MM.1S (cell line): ENCODE measurements around the gene MDM1.
A peak's percentile ranks its signal among the peaks of the same experiment; 100 is the strongest.

Experiments used
- DNase-seq: peaks from one replicate; pipeline ENCODE4 v3.0.0-alpha.2; 2015
- H2AFZ ChIP-seq: fragments of 300-600 bp; sonication (generic); 2 replicates; pipeline ENCODE4 v1.6.0; 2016; ENCODE audit warnings: antibody characterized with exemption, low read length
- H3F3A ChIP-seq: fragments of 300-600 bp; sonication (generic); 2 replicates; pipeline ENCODE4 v1.6.1; 2016; ENCODE audit warnings: mild to moderate bottlenecking, antibody characterized with exemption, low read length, moderate library complexity, mixed read lengths; ENCODE audit not compliant: insufficient read depth
- H3K27ac ChIP-seq: fragments of 300-600 bp; sonication (generic); 2 replicates; pipeline ENCODE4 v1.5.1; 2016; ENCODE audit warnings: mild to moderate bottlenecking, low read length
- H3K27me3 ChIP-seq: fragments of 300-600 bp; sonication (generic); replicated peaks from 2 replicates; pipeline ENCODE4 v1.6.0; 2016; ENCODE audit warnings: low read length; ENCODE audit not compliant: insufficient read depth
- H3K36me3 ChIP-seq: fragments of 300-600 bp; sonication (generic); replicated peaks from 2 replicates; pipeline ENCODE4 v1.6.1; 2016; ENCODE audit warnings: mild to moderate bottlenecking, low read length, mixed read lengths; ENCODE audit not compliant: insufficient read depth
- H3K4me1 ChIP-seq: fragments of 300-600 bp; sonication (generic); 2 replicates; pipeline ENCODE4 v1.6.1; 2016; ENCODE audit warnings: low read length, mixed read lengths
- H3K4me2 ChIP-seq: fragments of 300-600 bp; sonication (generic); 2 replicates; pipeline ENCODE4 v1.6.0; 2016; ENCODE audit warnings: low read depth, low read length
- H3K4me3 ChIP-seq: fragments of 300-600 bp; sonication (generic); 2 replicates; pipeline ENCODE4 v1.5.1; 2016; ENCODE audit warnings: low read length, mixed read lengths
- H3K79me2 ChIP-seq: fragments of 300-600 bp; sonication (generic); 2 replicates; pipeline ENCODE4 v1.6.1; 2016; ENCODE audit warnings: mixed run types, low read length, mixed read lengths
- H3K9ac ChIP-seq: fragments of 300-600 bp; sonication (generic); 2 replicates; pipeline ENCODE4 v1.6.1; 2016; ENCODE audit warnings: low read length, mixed read lengths
- H3K9me2 ChIP-seq: fragments of 300-600 bp; sonication (generic); replicated peaks from 2 replicates; pipeline ENCODE4 v1.6.1; 2016; ENCODE audit warnings: mild to moderate bottlenecking, low read length, mixed read lengths; ENCODE audit not compliant: insufficient read depth
- H3K9me3 ChIP-seq: fragments of 300-600 bp; sonication (generic); replicated peaks from 2 replicates; pipeline ENCODE4 v1.6.1; 2016; ENCODE audit warnings: mild to moderate bottlenecking, low read length, mixed read lengths; ENCODE audit not compliant: insufficient read depth
- H4K20me1 ChIP-seq: fragments of 300-600 bp; sonication (generic); 2 replicates; pipeline ENCODE4 v1.6.1; 2016; ENCODE audit warnings: mild to moderate bottlenecking, low read length, moderate library complexity, mixed read lengths; ENCODE audit not compliant: insufficient read depth
- EZH2 ChIP-seq: fragments of 300-600 bp; sonication (generic); optimal IDR thresholded peaks from 2 replicates; pipeline ENCODE3; 2017; ENCODE audit warnings: low read depth, mild to moderate bottlenecking, antibody characterized with exemption, low read length, mixed read lengths
- EZH2phosphoT487 ChIP-seq: fragments of 300-600 bp; sonication (generic); IDR thresholded peaks from 2 replicates; pipeline ENCODE4 v1.6.1; 2018; ENCODE audit warnings: antibody characterized with exemption, low read length
- TF ChIP-seq, protein P1 (sequence below): fragments of 300-600 bp; sonication (generic); IDR thresholded peaks from 2 replicates; pipeline ENCODE4 v1.5.1; 2016; ENCODE audit warnings: antibody characterized with exemption, low read length, mixed read lengths

MDM1 gene

DNA sequence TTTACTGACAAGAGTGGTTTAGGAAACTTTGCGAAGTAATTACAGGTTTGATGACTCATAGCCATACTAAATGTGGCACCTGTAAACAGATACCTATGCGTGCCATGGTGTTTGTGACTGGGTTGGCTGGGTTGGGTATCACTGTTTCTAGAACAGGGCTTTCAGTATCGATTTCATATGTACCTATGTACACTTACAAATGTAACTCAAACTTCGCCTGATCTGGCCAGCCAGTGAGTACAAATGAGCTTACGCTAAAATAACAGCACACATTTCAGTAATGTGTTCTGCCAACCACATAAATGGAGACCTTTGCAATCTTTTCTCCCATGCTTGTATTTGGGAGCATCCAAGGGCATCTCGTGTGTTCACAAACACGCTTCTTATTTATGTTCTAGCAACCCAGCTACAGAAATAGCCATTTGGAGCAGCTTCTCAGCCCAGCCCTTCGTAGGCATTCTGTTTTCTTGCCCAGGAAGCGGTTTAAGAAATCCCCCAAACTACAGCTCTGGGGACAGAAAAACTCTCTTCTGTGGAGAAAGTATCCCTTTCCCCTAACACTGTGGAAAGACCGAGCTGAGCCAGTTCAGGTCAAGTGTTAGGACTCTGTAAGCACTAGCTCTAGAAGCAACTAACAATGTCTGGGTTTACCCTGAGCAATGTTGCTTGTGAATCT, 42.3 kb upstream of the MDM1 start:
- Histone ChIP-seq H3F3A (peaks cover 24% of the 10 kb centered on the region), H3K4me3 (peak overlapping the region; percentile 57), H3K36me3 (no peaks in the 10 kb centered on the region), H3K27ac (peak overlapping the region; percentile 100), H2AFZ (peak overlapping the region; percentile 64), H4K20me1 (no peaks in the 10 kb centered on the region), H3K4me2 (peak overlapping the region; percentile 99), H3K9me3 (no peaks in the 10 kb centered on the region), H3K27me3 (no peaks in the 10 kb centered on the region), H3K9me2 (no peaks in the 10 kb centered on the region), H3K79me2 (no peaks in the 10 kb centered on the region), H3K9ac (peak overlapping the region; percentile 97), H3K4me1 (peaks cover 48% of the 10 kb centered on the region)
- peak; percentile 98 for DNase-seq
- TF ChIP-seq, protein P1, sequence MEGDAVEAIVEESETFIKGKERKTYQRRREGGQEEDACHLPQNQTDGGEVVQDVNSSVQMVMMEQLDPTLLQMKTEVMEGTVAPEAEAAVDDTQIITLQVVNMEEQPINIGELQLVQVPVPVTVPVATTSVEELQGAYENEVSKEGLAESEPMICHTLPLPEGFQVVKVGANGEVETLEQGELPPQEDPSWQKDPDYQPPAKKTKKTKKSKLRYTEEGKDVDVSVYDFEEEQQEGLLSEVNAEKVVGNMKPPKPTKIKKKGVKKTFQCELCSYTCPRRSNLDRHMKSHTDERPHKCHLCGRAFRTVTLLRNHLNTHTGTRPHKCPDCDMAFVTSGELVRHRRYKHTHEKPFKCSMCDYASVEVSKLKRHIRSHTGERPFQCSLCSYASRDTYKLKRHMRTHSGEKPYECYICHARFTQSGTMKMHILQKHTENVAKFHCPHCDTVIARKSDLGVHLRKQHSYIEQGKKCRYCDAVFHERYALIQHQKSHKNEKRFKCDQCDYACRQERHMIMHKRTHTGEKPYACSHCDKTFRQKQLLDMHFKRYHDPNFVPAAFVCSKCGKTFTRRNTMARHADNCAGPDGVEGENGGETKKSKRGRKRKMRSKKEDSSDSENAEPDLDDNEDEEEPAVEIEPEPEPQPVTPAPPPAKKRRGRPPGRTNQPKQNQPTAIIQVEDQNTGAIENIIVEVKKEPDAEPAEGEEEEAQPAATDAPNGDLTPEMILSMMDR, result no peak
- TF ChIP-seq EZH2 (no peak), EZH2phosphoT487 (no peak)

GRCh38 chr12:68370667-68371066, 38.5 kb upstream of the MDM1 start:
- H3K9me2 ChIP-seq, result no peaks in the 10 kb centered on the region
- no peaks in the 10 kb centered on the region for H3K9me3 ChIP-seq
- H3K4me1 ChIP-seq, result peaks cover 40% of the 10 kb centered on the region
- no peak overlapping the region for H2AFZ ChIP-seq
- H3K4me3 ChIP-seq, result no peak overlapping the region
- no peak overlapping the region for H3K9ac ChIP-seq
- no peak for DNase-seq
- H4K20me1 ChIP-seq, result no peaks in the 10 kb centered on the region
- no peaks in the 10 kb centered on the region for H3K27me3 ChIP-seq
- H3K36me3 ChIP-seq, result no peaks in the 10 kb centered on the region
- H3K4me2 ChIP-seq, result no peak overlapping the region
- H3K27ac ChIP-seq, result no peak overlapping the region
- TF ChIP-seq, protein P1, result no peak
- peaks cover 29% of the 10 kb centered on the region for H3F3A ChIP-seq
- H3K79me2 ChIP-seq, result no peaks in the 10 kb centered on the region

- Histone ChIP-seq H3K79me2 (no peaks in the 10 kb centered on the region), H3K9me3 (no peaks in the 10 kb centered on the region), H3K9ac (no peak overlapping the region), H3F3A (peaks cover 29% of the 10 kb centered on the region), H3K27me3 (no peaks in the 10 kb centered on the region), H4K20me1 (no peaks in the 10 kb centered on the region), H3K36me3 (no peaks in the 10 kb centered on the region), H3K4me3 (no peak overlapping the region), H3K9me2 (no peaks in the 10 kb centered on the region), H3K27ac (no peak overlapping the region), H3K4me2 (no peak overlapping the region), H2AFZ (no peak overlapping the region), H3K4me1 (peaks cover 34% of the 10 kb centered on the region)
- DNase-seq, result no peak
- TF ChIP-seq, protein P1, result no peak
- TF ChIP-seq EZH2, result no peak
- no peak for TF ChIP-seq EZH2phosphoT487
Observed at GRCh38 chr12:68370006-68370590, 37.9 kb upstream of the MDM1 start.
